Body of pancreas (tissue), 4 donors: Measurements from ENCODE around the gene ACOT7. TPM values are rescaled to one million over a fixed set of nuclear protein-coding genes. Genes with fewer than 3 reads are reported as not detected.

Source experiments
- ATAC-seq: fragments of 150-250 bp; one replicate; pipeline ENCODE4 v1.9.1; 2016
- DNase-seq, 4 donors: peaks; one replicate each; pipeline ENCODE4 v3.0.0-alpha.2; 2019
- H3K27ac ChIP-seq, 4 donors: fragments of 200-600 bp; sonication (generic); 1 replicate in 3 of 4; 2 replicates in 1 of 4; pipeline versions ENCODE4 v1.5.1 to v1.6.1; 2016 to 2019; ENCODE audit warnings: mild to moderate bottlenecking in 1 of 4, mixed read lengths in 1 of 4, moderate library complexity in 1 of 4
- H3K27me3 ChIP-seq, 2 donors: fragments of 200-600 bp; sonication (generic); one replicate each; pipeline ENCODE4 v1.6.0; 2016; ENCODE audit warnings: mild to moderate bottlenecking in 1 of 2
- H3K36me3 ChIP-seq, 2 donors: fragments of 200-600 bp; sonication (generic); replicated peaks in 1 of 2; 2 replicates each; pipeline ENCODE4 v1.5.1; 2016; ENCODE audit warnings: low read depth in 2 of 2; ENCODE audit not compliant: insufficient read depth in 1 of 2
- H3K4me1 ChIP-seq: fragments of 200-600 bp; sonication (generic); one replicate; pipeline ENCODE4 v1.6.0; 2016
- H3K4me3 ChIP-seq, 2 donors: fragments of 200-600 bp; sonication (generic); 1 replicate in 1 of 2; 2 replicates in 1 of 2; pipeline ENCODE4 v1.5.1; 2016 to 2019
- H3K9me3 ChIP-seq, 3 donors: fragments of 200-600 bp; sonication (generic); 1 replicate in 2 of 3; 2 replicates in 1 of 3; pipeline ENCODE4 v1.5.1; 2016
- POLR2A ChIP-seq, 3 donors: fragments of 450-650 bp; IDR thresholded peaks; one replicate each; pipeline ENCODE4 v1.6.1; 2016; ENCODE audit warnings: antibody characterized with exemption in 3 of 3, mild to moderate bottlenecking in 2 of 3
- WGBS, 2 donors: methylation state at CpG; one replicate each; pipeline ENCODE4 v1.1.5; 2017; 5-methylcytosine and 5-hydroxymethylcytosine counted together
- intact Hi-C: fragments of 100-400 bp; cut with DNase I; formaldehyde crosslinking; loops from one replicate; pipeline ENCODE4 v1.15.1; 2023
- total RNA-seq, 2 donors: library from RNA; depleted of rRNA; stranded (reverse); fragments of >200 nt; gene quantifications; one replicate each; pipeline ENCODE4 v1.1.0, GENCODE V29; 2016
- TF ChIP-seq, protein P1 (sequence below), 7 experiments: fragments of 450-650 bp in 4 of 7; fragments of 200-600 bp in 3 of 7; sonication (generic) in 3 of 7; IDR thresholded peaks; one replicate each; pipeline ENCODE4 v1.5.1; 2016 to 2019; ENCODE audit warnings: antibody characterized with exemption in 7 of 7

ACOT7 gene
- total RNA-seq, 2 donors from 2014 or later, result 6.0 to 33.0 TPM

DNA sequence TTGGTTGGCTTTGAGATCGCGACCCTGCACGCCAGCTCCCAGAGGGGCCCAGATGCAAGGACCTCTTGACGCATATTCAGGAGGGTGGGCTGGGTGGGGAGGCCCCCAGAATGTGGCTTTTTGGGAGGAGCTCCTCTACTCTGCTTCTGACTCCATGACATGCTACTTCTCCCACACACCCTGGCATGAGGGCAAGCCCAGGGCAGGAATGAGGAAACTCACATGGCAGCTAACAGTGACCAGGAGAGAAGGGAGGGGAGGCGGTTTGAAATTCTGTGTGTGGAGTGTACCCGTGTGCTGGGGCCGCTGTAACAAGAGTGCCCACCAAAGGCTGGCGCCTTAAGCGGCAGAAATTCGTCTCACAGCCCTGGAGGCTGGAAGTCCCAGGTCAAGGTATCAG is 71.4 kb downstream of the ACOT7 start:
- no peak for TF ChIP-seq POLR2A (IDR thresholded peaks at IDR 0.05)
- TF ChIP-seq, protein P1, sequence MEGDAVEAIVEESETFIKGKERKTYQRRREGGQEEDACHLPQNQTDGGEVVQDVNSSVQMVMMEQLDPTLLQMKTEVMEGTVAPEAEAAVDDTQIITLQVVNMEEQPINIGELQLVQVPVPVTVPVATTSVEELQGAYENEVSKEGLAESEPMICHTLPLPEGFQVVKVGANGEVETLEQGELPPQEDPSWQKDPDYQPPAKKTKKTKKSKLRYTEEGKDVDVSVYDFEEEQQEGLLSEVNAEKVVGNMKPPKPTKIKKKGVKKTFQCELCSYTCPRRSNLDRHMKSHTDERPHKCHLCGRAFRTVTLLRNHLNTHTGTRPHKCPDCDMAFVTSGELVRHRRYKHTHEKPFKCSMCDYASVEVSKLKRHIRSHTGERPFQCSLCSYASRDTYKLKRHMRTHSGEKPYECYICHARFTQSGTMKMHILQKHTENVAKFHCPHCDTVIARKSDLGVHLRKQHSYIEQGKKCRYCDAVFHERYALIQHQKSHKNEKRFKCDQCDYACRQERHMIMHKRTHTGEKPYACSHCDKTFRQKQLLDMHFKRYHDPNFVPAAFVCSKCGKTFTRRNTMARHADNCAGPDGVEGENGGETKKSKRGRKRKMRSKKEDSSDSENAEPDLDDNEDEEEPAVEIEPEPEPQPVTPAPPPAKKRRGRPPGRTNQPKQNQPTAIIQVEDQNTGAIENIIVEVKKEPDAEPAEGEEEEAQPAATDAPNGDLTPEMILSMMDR (IDR thresholded peaks at IDR 0.05), result no peak

DNA sequence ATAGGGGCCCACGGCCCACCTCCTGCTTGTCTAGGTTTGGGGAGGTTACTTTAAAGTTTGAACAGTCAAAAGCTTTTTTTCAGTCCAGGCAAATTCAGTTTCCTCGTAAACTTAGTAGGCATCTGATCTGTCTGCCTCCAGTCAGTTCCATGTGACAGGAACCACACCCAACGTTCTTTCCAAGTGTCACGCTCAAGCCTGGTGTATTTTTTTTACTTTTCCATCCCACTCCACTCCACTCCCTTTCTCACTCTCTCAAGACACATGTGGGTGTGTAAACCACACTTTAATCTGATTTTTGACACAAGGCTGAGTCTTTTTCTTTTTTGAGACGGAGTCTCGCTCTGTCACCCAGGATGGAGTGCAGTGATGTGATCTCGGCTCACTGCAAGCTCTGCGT is 72.4 kb downstream of the ACOT7 start:
- H3K36me3 ChIP-seq, result no peaks in the 10 kb centered on the region
- H3K9me3 ChIP-seq, result no peaks in the 10 kb centered on the region
- TF ChIP-seq, protein P1 (IDR thresholded peaks at IDR 0.05), result no peak
- TF ChIP-seq POLR2A (IDR thresholded peaks at IDR 0.05), result no peak
- H3K4me1 ChIP-seq, result no peaks in the 10 kb centered on the region
- no peak overlapping the region for H3K4me3 ChIP-seq
- H3K27ac ChIP-seq, result no peak overlapping the region
- no peaks in the 10 kb centered on the region for H3K27me3 ChIP-seq
- DNase-seq (no peak), ATAC-seq (no peak)
- intact Hi-C loops, result no loop called here
- 91 to 92% methylated on average over 8 of the region's 8 CpGs for WGBS, 2 donors

More for the DNA sequence above, 71.4 kb downstream of the ACOT7 start:
- Histone ChIP-seq H3K27me3 (no peaks in the 10 kb centered on the region), H3K36me3 (no peaks in the 10 kb centered on the region), H3K4me1 (no peaks in the 10 kb centered on the region), H3K9me3 (no peaks in the 10 kb centered on the region), H3K4me3 (no peak overlapping the region), H3K27ac (no peak overlapping the region)
- WGBS, 2 donors, result 93 to 96% methylated on average over 10 of the region's 10 CpGs
- intact Hi-C loops, result no loop called here
- no peak for ATAC-seq
- DNase-seq, result no peak

DNA sequence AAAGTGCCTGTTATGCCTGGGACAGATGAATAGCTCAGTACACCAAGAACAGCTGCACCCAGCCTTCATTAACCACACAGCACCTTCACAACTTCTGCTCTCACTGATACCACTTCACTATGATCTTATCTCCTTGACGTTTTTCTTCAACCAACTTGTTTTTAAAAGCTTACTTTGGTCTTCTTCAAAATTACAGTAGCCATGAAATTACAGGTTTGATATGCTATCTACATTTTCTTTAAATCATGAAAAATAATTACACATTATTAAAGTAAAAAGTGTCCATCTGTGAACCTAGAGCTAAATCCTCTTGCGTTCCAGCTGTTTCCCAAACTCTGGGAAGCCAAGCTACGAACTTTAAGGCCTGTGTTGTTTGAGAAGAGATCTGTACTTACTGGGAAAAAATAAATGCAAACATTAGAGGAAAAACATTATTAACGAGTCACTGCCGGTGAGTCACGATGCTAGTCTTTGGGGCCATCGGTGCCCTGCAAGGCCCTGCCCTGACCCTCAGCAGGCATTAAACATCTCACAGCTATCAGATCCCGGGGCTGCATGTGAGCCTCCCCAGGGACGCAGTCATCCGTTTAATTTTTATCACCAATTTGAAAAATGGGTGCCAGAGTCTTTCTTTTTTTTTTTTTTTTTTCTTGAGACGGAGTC is 76.3 kb downstream of the ACOT7 start:
- Histone ChIP-seq H3K36me3 (no peaks in the 10 kb centered on the region), H3K4me3 (no peak overlapping the region), H3K9me3 (no peaks in the 10 kb centered on the region), H3K4me1 (no peaks in the 10 kb centered on the region), H3K27me3 (no peaks in the 10 kb centered on the region), H3K27ac (no peak overlapping the region)
- TF ChIP-seq POLR2A (IDR thresholded peaks at IDR 0.05), result no peak
- TF ChIP-seq, protein P1 (IDR thresholded peaks at IDR 0.05), result no peak
- intact Hi-C loops, result no loop called here
- no peak for ATAC-seq
- no peak for DNase-seq
- 87 to 88% methylated on average over 11 of the region's 11 CpGs for WGBS, 2 donors

DNA sequence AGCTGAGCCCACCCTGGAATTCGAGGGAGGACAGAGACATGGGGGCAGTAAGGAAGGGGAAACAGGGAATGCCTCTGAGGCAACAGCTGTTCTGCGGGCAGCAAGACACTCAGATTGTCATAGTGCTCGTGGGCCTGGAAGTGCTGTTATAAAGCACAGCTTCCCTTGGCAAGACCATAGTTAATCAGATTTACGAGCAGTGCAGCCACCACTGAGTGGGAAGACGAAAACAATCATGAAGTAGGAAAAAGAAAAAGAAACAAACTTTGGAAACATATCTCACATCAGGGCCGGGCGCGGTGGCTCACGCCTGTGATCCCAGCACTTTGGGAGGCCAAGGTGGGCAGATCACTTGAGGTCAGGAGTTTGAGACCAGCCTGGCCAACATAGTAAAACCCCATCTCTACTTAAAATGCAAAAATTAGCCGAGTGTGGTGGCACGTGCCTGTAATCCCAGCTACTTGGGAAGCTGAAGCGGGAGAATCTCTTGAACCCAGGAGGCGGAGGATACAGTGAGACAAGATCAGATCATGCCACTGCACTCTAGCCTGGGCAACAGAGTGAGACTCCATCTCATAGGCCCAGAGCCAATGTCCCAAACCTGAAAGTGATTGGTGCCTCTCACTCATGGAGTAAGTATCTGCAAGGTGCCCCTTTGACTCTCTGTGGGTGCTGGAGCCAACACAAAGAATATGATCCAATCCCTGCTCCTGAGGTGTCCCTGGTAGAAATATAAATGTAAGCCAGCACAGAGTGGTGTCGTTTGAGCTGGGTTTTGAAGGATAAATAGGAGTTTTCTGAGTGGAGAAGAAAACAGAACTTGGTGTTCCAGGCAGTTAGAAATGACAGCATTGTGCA is 77.1 kb downstream of the ACOT7 start:
- H3K27ac ChIP-seq, result no peak overlapping the region
- DNase-seq, result no peak
- no peaks in the 10 kb centered on the region for H3K4me1 ChIP-seq
- no peak overlapping the region for H3K4me3 ChIP-seq
- TF ChIP-seq, protein P1 (IDR thresholded peaks at IDR 0.05), result no peak
- TF ChIP-seq POLR2A (IDR thresholded peaks at IDR 0.05), result no peak
- H3K9me3 ChIP-seq, result no peaks in the 10 kb centered on the region
- H3K27me3 ChIP-seq, result no peaks in the 10 kb centered on the region
- WGBS, 2 donors, result 84 to 93% methylated on average over 14 of the region's 14 CpGs
- intact Hi-C loops, result no loop called here
- no peak for ATAC-seq
- H3K36me3 ChIP-seq, result no peaks in the 10 kb centered on the region
